ENCODE data around the gene MYEOV. TPM values are rescaled to one million over a fixed set of nuclear protein-coding genes. Genes with fewer than 3 reads are reported as not detected.

Gene MYEOV
- total and polyA plus RNA-seq, 10 of the 15 experiments (the other 5 are each of a cell fraction or from before 2014, with no cell fraction given) = 0.05 to 0.40 (median 0.26) TPM; not detected in 3

DNA sequence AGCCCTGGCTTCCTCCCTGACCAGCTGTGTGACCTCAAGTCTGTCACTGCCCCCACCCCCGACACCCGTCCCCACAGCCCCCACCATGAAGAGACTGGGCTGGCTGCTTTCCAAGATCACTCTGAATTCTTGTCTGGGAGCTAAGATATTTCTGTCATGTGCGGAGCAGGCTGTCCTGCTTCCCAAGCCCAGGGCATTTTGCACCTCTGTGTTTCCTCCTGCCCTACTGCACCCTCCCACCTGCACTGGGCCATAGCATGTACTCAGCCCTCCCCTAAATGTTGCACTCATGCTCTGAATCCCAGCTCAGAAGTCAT is 30.3 kb upstream of the MYEOV start:
- Histone ChIP-seq H3K27ac (ENCODE audit: control insufficient read depth, insufficient read depth) (no peak overlapping the region), H2AFZ (ENCODE audit: control insufficient read depth, low read depth, low read length) (no peak overlapping the region), H3K27me3 (replicated peaks in 1 of 2; ENCODE audit: control insufficient read depth in 2 of 2, insufficient read depth in 2 of 2, low read length in 1 of 2) (no peaks in the 10 kb centered on the region; a peak in 1 of 4 replicates), H3K36me3 (ENCODE audit: control insufficient read depth in 2 of 2, insufficient read depth in 2 of 2, low read length in 1 of 2) (no peaks in the 10 kb centered on the region), H4K20me1 (ENCODE audit: control insufficient read depth, insufficient read depth) (no peaks in the 10 kb centered on the region), H3K9me3 (replicated peaks; ENCODE audit: control insufficient read depth, insufficient read depth, low read length) (no peaks in the 10 kb centered on the region; the same call in 2 of the 3 replicates), H3K79me2 (ENCODE audit: control insufficient read depth, insufficient read depth, low read length) (no peaks in the 10 kb centered on the region), H3K4me1 (ENCODE audit: control insufficient read depth, insufficient read depth, low read length) (peaks cover 5% of the 10 kb centered on the region; the same call in 1 of the 2 replicates), H3K4me3 (no peak overlapping the region), H3K4me2 (ENCODE audit: control insufficient read depth, insufficient read depth) (no peak overlapping the region), H3K9ac (ENCODE audit: control insufficient read depth, insufficient read depth, low read length) (no peak overlapping the region)
- TF ChIP-seq RAD21 (IDR thresholded peaks at IDR 0.05; ENCODE audit: insufficient read depth, low read depth, low read length) (no peak), TARDBP (IDR thresholded peaks at IDR 0.05; ENCODE audit: borderline replicate concordance) (no peak), ETV6 (conservative IDR thresholded peaks at IDR 0.05 in 1 of 2, IDR thresholded peaks at IDR 0.05 in 1 of 2; ENCODE audit: borderline replicate concordance in 1 of 2, low read depth in 1 of 2) (no peak), ZNF217 (IDR thresholded peaks at IDR 0.05) (no peak), TAF1 (IDR thresholded peaks at IDR 0.05; ENCODE audit: borderline replicate concordance, low read depth, low read length) (no peak), ZBED1 (IDR thresholded peaks at IDR 0.05; ENCODE audit: borderline replicate concordance) (no peak), MYB (IDR thresholded peaks at IDR 0.05; ENCODE audit: borderline replicate concordance, low read depth, low read length) (no peak), FOS (IDR thresholded peaks at IDR 0.05; ENCODE audit: borderline replicate concordance, extremely low read depth, insufficient read length) (no peak), CREM (IDR thresholded peaks at IDR 0.05; ENCODE audit: low read depth) (no peak), POLR2A (IDR thresholded peaks at IDR 0.05; ENCODE audit: low read depth, low read length) (no peak)
- TF ChIP-seq, protein P1, sequence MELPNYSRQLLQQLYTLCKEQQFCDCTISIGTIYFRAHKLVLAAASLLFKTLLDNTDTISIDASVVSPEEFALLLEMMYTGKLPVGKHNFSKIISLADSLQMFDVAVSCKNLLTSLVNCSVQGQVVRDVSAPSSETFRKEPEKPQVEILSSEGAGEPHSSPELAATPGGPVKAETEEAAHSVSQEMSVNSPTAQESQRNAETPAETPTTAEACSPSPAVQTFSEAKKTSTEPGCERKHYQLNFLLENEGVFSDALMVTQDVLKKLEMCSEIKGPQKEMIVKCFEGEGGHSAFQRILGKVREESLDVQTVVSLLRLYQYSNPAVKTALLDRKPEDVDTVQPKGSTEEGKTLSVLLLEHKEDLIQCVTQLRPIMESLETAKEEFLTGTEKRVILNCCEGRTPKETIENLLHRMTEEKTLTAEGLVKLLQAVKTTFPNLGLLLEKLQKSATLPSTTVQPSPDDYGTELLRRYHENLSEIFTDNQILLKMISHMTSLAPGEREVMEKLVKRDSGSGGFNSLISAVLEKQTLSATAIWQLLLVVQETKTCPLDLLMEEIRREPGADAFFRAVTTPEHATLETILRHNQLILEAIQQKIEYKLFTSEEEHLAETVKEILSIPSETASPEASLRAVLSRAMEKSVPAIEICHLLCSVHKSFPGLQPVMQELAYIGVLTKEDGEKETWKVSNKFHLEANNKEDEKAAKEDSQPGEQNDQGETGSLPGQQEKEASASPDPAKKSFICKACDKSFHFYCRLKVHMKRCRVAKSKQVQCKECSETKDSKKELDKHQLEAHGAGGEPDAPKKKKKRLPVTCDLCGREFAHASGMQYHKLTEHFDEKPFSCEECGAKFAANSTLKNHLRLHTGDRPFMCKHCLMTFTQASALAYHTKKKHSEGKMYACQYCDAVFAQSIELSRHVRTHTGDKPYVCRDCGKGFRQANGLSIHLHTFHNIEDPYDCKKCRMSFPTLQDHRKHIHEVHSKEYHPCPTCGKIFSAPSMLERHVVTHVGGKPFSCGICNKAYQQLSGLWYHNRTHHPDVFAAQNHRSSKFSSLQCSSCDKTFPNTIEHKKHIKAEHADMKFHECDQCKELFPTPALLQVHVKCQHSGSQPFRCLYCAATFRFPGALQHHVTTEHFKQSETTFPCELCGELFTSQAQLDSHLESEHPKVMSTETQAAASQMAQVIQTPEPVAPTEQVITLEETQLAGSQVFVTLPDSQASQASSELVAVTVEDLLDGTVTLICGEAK (IDR thresholded peaks at IDR 0.05; ENCODE audit: borderline replicate concordance) = no peak
- TF ChIP-seq, protein P2, sequence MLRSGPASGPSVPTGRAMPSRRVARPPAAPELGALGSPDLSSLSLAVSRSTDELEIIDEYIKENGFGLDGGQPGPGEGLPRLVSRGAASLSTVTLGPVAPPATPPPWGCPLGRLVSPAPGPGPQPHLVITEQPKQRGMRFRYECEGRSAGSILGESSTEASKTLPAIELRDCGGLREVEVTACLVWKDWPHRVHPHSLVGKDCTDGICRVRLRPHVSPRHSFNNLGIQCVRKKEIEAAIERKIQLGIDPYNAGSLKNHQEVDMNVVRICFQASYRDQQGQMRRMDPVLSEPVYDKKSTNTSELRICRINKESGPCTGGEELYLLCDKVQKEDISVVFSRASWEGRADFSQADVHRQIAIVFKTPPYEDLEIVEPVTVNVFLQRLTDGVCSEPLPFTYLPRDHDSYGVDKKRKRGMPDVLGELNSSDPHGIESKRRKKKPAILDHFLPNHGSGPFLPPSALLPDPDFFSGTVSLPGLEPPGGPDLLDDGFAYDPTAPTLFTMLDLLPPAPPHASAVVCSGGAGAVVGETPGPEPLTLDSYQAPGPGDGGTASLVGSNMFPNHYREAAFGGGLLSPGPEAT (IDR thresholded peaks at IDR 0.05; ENCODE audit: low read depth) = no peak
- TF ChIP-seq, protein P3, sequence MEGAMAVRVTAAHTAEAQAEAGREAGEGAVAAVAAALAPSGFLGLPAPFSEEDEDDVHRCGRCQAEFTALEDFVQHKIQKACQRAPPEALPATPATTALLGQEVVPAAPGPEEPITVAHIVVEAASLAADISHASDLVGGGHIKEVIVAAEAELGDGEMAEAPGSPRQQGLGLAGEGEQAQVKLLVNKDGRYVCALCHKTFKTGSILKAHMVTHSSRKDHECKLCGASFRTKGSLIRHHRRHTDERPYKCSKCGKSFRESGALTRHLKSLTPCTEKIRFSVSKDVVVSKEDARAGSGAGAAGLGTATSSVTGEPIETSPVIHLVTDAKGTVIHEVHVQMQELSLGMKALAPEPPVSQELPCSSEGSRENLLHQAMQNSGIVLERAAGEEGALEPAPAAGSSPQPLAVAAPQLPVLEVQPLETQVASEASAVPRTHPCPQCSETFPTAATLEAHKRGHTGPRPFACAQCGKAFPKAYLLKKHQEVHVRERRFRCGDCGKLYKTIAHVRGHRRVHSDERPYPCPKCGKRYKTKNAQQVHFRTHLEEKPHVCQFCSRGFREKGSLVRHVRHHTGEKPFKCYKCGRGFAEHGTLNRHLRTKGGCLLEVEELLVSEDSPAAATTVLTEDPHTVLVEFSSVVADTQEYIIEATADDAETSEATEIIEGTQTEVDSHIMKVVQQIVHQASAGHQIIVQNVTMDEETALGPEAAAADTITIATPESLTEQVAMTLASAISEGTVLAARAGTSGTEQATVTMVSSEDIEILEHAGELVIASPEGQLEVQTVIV (IDR thresholded peaks at IDR 0.05; ENCODE audit: borderline replicate concordance, partially characterized antibody) = no peak
- TF ChIP-seq, protein P4, sequence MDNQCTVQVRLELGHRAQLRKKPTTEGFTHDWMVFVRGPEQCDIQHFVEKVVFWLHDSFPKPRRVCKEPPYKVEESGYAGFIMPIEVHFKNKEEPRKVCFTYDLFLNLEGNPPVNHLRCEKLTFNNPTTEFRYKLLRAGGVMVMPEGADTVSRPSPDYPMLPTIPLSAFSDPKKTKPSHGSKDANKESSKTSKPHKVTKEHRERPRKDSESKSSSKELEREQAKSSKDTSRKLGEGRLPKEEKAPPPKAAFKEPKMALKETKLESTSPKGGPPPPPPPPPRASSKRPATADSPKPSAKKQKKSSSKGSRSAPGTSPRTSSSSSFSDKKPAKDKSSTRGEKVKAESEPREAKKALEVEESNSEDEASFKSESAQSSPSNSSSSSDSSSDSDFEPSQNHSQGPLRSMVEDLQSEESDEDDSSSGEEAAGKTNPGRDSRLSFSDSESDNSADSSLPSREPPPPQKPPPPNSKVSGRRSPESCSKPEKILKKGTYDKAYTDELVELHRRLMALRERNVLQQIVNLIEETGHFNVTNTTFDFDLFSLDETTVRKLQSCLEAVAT (IDR thresholded peaks at IDR 0.05) = no peak
- 13% methylated on average over 3 of the region's 3 CpGs for WGBS (ENCODE audit: insufficient coverage, insufficient replicate concordance, low lambda C conversion rate, missing lambda C conversion rate)
- BruUV-seq (replicated peaks) = no TSS peak
- FAIRE-seq (no peak), DNase-seq (ENCODE audit: low read depth, low spot score) (no peak), ATAC-seq (no peak)
- SMC1A ChIA-PET (ENCODE audit: uncharacterized antibody, unreplicated experiment) = no interaction called here
- RAD21 ChIA-PET (ENCODE audit: unreplicated experiment) = interaction anchor here (1.7 kb wide), 1 partner anchor 13 kb away, joined by 3 read pairs; no protein-coding TSS in a partner anchor
- POLR2A ChIA-PET = no interaction called here
- CTCF ChIA-PET = no interaction called here
- intact Hi-C loops (cut with micrococcal nuclease; ENCODE audit: unreplicated experiment) = no loop called here
- in situ Hi-C loops (cut with MboI) = no loop called here
